Keratinocyte (primary cell): Measurements from ENCODE around the gene VAMP2. TPM values are rescaled to one million over a fixed set of nuclear protein-coding genes. Genes with fewer than 3 reads are reported as not detected.

Experiments used
- DNase-seq: peaks from one replicate; pipeline ENCODE4 v3.0.0-alpha.2; 2011; ENCODE audit warnings: low read depth, missing footprints, low spot score
- FAIRE-seq: peaks from 2 replicates; lab custom pipeline; 2011; peaks lifted over from hg19 to GRCh38; lab: Jason Lieb, UNC
- H2AFZ ChIP-seq: 2 replicates; pipeline ENCODE4 v1.6.0; 2012; ENCODE audit warnings: low read length, control low read depth, inconsistent platforms; ENCODE audit not compliant: control insufficient read depth
- H3K27ac ChIP-seq: 2 replicates; pipeline ENCODE4 v1.5.1; 2011; ENCODE audit warnings: low read length; ENCODE audit not compliant: control insufficient read depth, insufficient read depth
- H3K27me3 ChIP-seq: 3 replicates; pipeline ENCODE4 v1.6.0; 2011; ENCODE audit warnings: low read length; ENCODE audit not compliant: control insufficient read depth, insufficient read depth; ENCODE audit errors: extremely low read depth
- H3K36me3 ChIP-seq, 2 experiments: 2 replicates in 1 of 2; 3 replicates in 1 of 2; pipeline ENCODE4 v1.5.1; 2011; ENCODE audit warnings: low read length in 2 of 2, mild to moderate bottlenecking in 1 of 2; ENCODE audit not compliant: control insufficient read depth in 2 of 2, insufficient read depth in 2 of 2; ENCODE audit errors: extremely low read depth in 1 of 2
- H3K4me1 ChIP-seq: 3 replicates; pipeline ENCODE4 v1.5.1; 2011; ENCODE audit warnings: low read length; ENCODE audit not compliant: control insufficient read depth, insufficient read depth; ENCODE audit errors: extremely low read depth
- H3K4me2 ChIP-seq: 3 replicates; pipeline ENCODE4 v1.6.0; 2011; ENCODE audit warnings: low read depth, low read length; ENCODE audit not compliant: control insufficient read depth, insufficient read depth; ENCODE audit errors: extremely low read depth
- H3K4me3 ChIP-seq, 3 experiments: fragments of 200-600 bp in 1 of 3; sonication (generic) in 1 of 3; 2 replicates in 2 of 3; 3 replicates in 1 of 3; pipeline ENCODE4 v1.5.1; 2011 to 2016; ENCODE audit warnings: low read length in 3 of 3, mild to moderate bottlenecking in 3 of 3, control low read depth in 2 of 3, inconsistent platforms in 1 of 3, low read depth in 1 of 3, mixed read lengths in 1 of 3, mixed run types in 1 of 3, moderate library complexity in 1 of 3; ENCODE audit not compliant: control insufficient read depth in 2 of 3, insufficient read depth in 2 of 3; ENCODE audit errors: extremely low read depth in 1 of 3
- H3K79me2 ChIP-seq: 2 replicates; pipeline ENCODE4 v1.6.0; 2012; ENCODE audit warnings: low read length; ENCODE audit not compliant: control insufficient read depth, insufficient read depth
- H3K9ac ChIP-seq: 3 replicates; pipeline ENCODE4 v1.6.0; 2011; ENCODE audit warnings: low read length; ENCODE audit not compliant: control insufficient read depth, insufficient read depth; ENCODE audit errors: extremely low read depth
- H3K9me1 ChIP-seq: 3 replicates; pipeline ENCODE4 v1.6.0; 2011; ENCODE audit warnings: low read length; ENCODE audit not compliant: control insufficient read depth, insufficient read depth; ENCODE audit errors: extremely low read depth
- H3K9me3 ChIP-seq: 2 replicates; pipeline ENCODE4 v1.5.1; 2012; ENCODE audit warnings: low read depth, low read length; ENCODE audit not compliant: control insufficient read depth
- H4K20me1 ChIP-seq: 3 replicates; pipeline ENCODE4 v1.6.0; 2011; ENCODE audit warnings: low read length; ENCODE audit not compliant: control insufficient read depth, insufficient read depth; ENCODE audit errors: extremely low read depth
- EZH2 ChIP-seq: IDR thresholded peaks from one replicate; pipeline ENCODE4 v1.6.1; 2012; ENCODE audit warnings: inconsistent platforms, mild to moderate bottlenecking, low read length, moderate library complexity
- dilution Hi-C: fragments of 300-500 bp; cut with MboI; formaldehyde crosslinking; loops from one replicate; pipeline ENCODE4 v1.7.0; 2020; ENCODE audit warnings: low sequenced_read_pairs; ENCODE audit not compliant: extremely low pct_ligation_motif_present
- polyA plus RNA-seq, 5 experiments: library from polyadenylated mRNA; depleted of rRNA in 3 of 5; stranded (reverse) in 3 of 5; stranded (forward) in 1 of 5; unstranded in 1 of 5; fragments of >200 nt; gene quantifications; 1 replicate in 1 of 5; 2 replicates in 3 of 5; 3 replicates in 1 of 5; pipeline versions ENCODE4 v1.2.1 to v1.2.3, GENCODE V29; 2011 to 2012; ENCODE audit warnings: missing spikeins in 2 of 5, low read depth in 1 of 5, low replicate concordance in 1 of 5
- TF ChIP-seq, protein P1 (sequence below), 3 experiments: IDR thresholded peaks in 1 of 3; conservative IDR thresholded peaks in 1 of 3; optimal IDR thresholded peaks in 1 of 3; 2 replicates in 2 of 3; 3 replicates in 1 of 3; pipeline versions ENCODE3 to v1.5.1; 2011; ENCODE audit warnings: low read length in 3 of 3, mild to moderate bottlenecking in 3 of 3, moderate library complexity in 2 of 3, control low read depth in 1 of 3, inconsistent platforms in 1 of 3; ENCODE audit not compliant: insufficient read depth in 2 of 3; ENCODE audit errors: extremely low read depth in 1 of 3

The VAMP2 gene
- polyA plus RNA-seq, 1 donor (not counting 4 experiments of a cell fraction or from before 2014, with no cell fraction given): 9.8 TPM

- Histone ChIP-seq H2AFZ (no peak overlapping the region), H3K27ac (no peak overlapping the region), H4K20me1 (peaks cover 11% of the 10 kb centered on the region), H3K4me3 (no peak overlapping the region), H3K27me3 (no peaks in the 10 kb centered on the region), H3K4me1 (peaks cover 6% of the 10 kb centered on the region), H3K36me3 (peaks cover 66 to 74% of the 10 kb centered on the region in 2 experiments), H3K79me2 (peaks cover 1% of the 10 kb centered on the region), H3K9me3 (no peaks in the 10 kb centered on the region), H3K4me2 (no peak overlapping the region), H3K9me1 (no peaks in the 10 kb centered on the region), H3K9ac (no peak overlapping the region)
- dilution Hi-C loops: no loop called here
- TF ChIP-seq EZH2: no peak
- TF ChIP-seq, protein P1, sequence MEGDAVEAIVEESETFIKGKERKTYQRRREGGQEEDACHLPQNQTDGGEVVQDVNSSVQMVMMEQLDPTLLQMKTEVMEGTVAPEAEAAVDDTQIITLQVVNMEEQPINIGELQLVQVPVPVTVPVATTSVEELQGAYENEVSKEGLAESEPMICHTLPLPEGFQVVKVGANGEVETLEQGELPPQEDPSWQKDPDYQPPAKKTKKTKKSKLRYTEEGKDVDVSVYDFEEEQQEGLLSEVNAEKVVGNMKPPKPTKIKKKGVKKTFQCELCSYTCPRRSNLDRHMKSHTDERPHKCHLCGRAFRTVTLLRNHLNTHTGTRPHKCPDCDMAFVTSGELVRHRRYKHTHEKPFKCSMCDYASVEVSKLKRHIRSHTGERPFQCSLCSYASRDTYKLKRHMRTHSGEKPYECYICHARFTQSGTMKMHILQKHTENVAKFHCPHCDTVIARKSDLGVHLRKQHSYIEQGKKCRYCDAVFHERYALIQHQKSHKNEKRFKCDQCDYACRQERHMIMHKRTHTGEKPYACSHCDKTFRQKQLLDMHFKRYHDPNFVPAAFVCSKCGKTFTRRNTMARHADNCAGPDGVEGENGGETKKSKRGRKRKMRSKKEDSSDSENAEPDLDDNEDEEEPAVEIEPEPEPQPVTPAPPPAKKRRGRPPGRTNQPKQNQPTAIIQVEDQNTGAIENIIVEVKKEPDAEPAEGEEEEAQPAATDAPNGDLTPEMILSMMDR (optimal IDR thresholded peaks at IDR 0.05 in 1 of 3, IDR thresholded peaks at IDR 0.05 in 1 of 3, conservative IDR thresholded peaks at IDR 0.05 in 1 of 3; ENCODE audit: extremely low read depth in 1 of 3, insufficient read depth in 2 of 3, low read length in 3 of 3): no peak
- no peak for DNase-seq
- no peak for FAIRE-seq
Measured at GRCh38 chr17:8143581-8144400, 19.0 kb downstream of the VAMP2 start.

GRCh38 chr17:8142887-8143580 is 19.7 kb downstream of the VAMP2 start:
- H3K9ac ChIP-seq: no peak overlapping the region
- H3K4me2 ChIP-seq: no peak overlapping the region
- peaks cover 1% of the 10 kb centered on the region for H3K79me2 ChIP-seq
- FAIRE-seq: no peak
- dilution Hi-C loops: no loop called here
- H3K27me3 ChIP-seq: no peaks in the 10 kb centered on the region
- peaks cover 11% of the 10 kb centered on the region for H4K20me1 ChIP-seq
- no peaks in the 10 kb centered on the region for H3K9me1 ChIP-seq
- H3K9me3 ChIP-seq: no peaks in the 10 kb centered on the region
- peaks cover 61 to 67% of the 10 kb centered on the region in 2 experiments for H3K36me3 ChIP-seq
- H3K27ac ChIP-seq: no peak overlapping the region
- H3K4me3 ChIP-seq: no peak overlapping the region
- peaks cover 11% of the 10 kb centered on the region for H3K4me1 ChIP-seq
- no peak for DNase-seq
- TF ChIP-seq EZH2: no peak
- TF ChIP-seq, protein P1 (optimal IDR thresholded peaks at IDR 0.05 in 1 of 3, IDR thresholded peaks at IDR 0.05 in 1 of 3, conservative IDR thresholded peaks at IDR 0.05 in 1 of 3; ENCODE audit: extremely low read depth in 1 of 3, insufficient read depth in 2 of 3, low read length in 3 of 3): no peak
- H2AFZ ChIP-seq: no peak overlapping the region
